ENCODE data around the gene CXCL17. TPM values are rescaled to one million over a fixed set of nuclear protein-coding genes. Genes with fewer than 3 reads are reported as not detected.

CXCL17 gene
- total and polyA plus RNA-seq, 2 experiments from 2014 or later = 0.39 TPM; not detected in 1

DNA sequence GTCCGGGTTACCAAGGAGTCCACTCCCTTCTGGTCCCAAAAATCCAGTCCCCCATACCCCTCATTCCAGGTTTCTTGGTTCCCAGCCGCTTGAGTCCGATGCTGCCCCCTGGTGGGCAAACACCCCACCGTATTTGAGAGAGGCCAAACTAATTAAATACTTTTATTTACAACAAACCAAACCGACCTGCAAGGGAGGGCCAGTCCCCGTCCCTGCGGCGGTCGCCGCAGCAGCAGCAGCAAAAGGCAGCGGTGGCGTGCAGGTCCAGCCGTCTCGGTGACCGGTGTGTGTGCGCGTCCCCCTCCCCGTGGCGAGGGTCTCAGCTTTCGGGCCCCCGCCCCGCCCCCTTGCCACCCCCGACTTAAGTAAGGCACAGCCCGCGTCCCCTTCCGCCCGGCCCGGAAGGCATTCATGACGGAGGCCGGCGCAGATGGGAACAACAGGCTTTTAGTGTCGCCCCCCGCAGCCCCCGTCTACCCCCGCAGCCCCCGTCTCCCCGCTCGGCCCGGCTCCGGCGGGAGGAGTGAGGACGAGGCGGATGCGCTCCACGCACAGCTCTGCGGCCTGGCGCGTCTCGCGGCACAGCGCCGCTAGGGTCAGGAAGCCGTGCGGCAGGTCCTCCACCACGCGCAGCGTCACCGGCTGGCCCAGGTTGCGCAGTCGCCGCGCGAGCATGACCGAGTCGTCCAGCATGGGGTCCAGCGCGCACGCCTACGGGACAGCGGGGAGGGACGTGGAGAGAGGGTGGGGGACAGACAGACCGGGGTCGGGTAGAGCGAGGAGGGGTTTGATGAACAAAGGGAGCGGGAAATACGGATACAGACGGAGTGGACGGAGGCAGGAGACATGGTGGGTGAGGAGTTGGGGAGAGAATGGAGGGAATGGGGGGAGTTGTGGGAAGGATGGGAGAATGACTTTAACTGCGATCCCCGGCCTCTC is 41.1 kb downstream of the CXCL17 start:
- Histone ChIP-seq H3F3A (replicated peaks; ENCODE audit: low read depth) (peaks cover 12% of the 10 kb centered on the region), H3K4me3 (peak overlapping the region; percentile 84), H3K36me3 (ENCODE audit: insufficient read depth) (no peaks in the 10 kb centered on the region), H2AFZ (peak overlapping the region; percentile 63), H3K79me2 (replicated peaks; ENCODE audit: insufficient read depth) (peaks cover 7% of the 10 kb centered on the region; the same call in 1 of the 2 replicates), H3K27ac (ENCODE audit: low read depth) (no peak overlapping the region), H4K20me1 (replicated peaks; ENCODE audit: insufficient read depth) (peaks cover 6% of the 10 kb centered on the region; the same call in 1 of the 2 replicates), H3K4me2 (peak overlapping the region; percentile 91), H3K9me2 (ENCODE audit: insufficient read depth) (no peaks in the 10 kb centered on the region), H3K27me3 (ENCODE audit: insufficient read depth) (peaks cover 16% of the 10 kb centered on the region; the same call in 1 of the 2 replicates), H3K4me1 (ENCODE audit: insufficient read depth) (peaks cover 11% of the 10 kb centered on the region; the same call in 1 of the 2 replicates)
- peaks cover 32% of the 10 kb centered on the region for H3K36me3 Mint-ChIP-seq (ENCODE audit: low read depth)
- peaks cover 56% of the 10 kb centered on the region for H3K27me3 Mint-ChIP-seq (ENCODE audit: insufficient read depth, low read depth, poor library complexity)
- TF ChIP-seq, protein P1, sequence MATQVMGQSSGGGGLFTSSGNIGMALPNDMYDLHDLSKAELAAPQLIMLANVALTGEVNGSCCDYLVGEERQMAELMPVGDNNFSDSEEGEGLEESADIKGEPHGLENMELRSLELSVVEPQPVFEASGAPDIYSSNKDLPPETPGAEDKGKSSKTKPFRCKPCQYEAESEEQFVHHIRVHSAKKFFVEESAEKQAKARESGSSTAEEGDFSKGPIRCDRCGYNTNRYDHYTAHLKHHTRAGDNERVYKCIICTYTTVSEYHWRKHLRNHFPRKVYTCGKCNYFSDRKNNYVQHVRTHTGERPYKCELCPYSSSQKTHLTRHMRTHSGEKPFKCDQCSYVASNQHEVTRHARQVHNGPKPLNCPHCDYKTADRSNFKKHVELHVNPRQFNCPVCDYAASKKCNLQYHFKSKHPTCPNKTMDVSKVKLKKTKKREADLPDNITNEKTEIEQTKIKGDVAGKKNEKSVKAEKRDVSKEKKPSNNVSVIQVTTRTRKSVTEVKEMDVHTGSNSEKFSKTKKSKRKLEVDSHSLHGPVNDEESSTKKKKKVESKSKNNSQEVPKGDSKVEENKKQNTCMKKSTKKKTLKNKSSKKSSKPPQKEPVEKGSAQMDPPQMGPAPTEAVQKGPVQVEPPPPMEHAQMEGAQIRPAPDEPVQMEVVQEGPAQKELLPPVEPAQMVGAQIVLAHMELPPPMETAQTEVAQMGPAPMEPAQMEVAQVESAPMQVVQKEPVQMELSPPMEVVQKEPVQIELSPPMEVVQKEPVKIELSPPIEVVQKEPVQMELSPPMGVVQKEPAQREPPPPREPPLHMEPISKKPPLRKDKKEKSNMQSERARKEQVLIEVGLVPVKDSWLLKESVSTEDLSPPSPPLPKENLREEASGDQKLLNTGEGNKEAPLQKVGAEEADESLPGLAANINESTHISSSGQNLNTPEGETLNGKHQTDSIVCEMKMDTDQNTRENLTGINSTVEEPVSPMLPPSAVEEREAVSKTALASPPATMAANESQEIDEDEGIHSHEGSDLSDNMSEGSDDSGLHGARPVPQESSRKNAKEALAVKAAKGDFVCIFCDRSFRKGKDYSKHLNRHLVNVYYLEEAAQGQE (IDR thresholded peaks at IDR 0.05; ENCODE audit: unreplicated experiment) = no peak
- TF ChIP-seq POLR2AphosphoS5 (IDR thresholded peaks at IDR 0.05; ENCODE audit: low read depth) (peak; percentile 79), NANOG (IDR thresholded peaks at IDR 0.05; ENCODE audit: borderline replicate concordance) (no peak), CREB1 (CRISPR knock-in tag; IDR thresholded peaks at IDR 0.05; ENCODE audit: low read depth) (peak; percentile 68), ZNF114 (CRISPR knock-in tag; IDR thresholded peaks at IDR 0.05) (no peak), EZH2 (IDR thresholded peaks at IDR 0.05; ENCODE audit: low read depth, unreplicated experiment) (no peak)
- TF ChIP-seq, protein P2, sequence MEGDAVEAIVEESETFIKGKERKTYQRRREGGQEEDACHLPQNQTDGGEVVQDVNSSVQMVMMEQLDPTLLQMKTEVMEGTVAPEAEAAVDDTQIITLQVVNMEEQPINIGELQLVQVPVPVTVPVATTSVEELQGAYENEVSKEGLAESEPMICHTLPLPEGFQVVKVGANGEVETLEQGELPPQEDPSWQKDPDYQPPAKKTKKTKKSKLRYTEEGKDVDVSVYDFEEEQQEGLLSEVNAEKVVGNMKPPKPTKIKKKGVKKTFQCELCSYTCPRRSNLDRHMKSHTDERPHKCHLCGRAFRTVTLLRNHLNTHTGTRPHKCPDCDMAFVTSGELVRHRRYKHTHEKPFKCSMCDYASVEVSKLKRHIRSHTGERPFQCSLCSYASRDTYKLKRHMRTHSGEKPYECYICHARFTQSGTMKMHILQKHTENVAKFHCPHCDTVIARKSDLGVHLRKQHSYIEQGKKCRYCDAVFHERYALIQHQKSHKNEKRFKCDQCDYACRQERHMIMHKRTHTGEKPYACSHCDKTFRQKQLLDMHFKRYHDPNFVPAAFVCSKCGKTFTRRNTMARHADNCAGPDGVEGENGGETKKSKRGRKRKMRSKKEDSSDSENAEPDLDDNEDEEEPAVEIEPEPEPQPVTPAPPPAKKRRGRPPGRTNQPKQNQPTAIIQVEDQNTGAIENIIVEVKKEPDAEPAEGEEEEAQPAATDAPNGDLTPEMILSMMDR (conservative IDR thresholded peaks at IDR 0.05; ENCODE audit: low read depth in 2 of 2) = peak; percentile 84 to 89
- ATAC-seq = peak; percentile 61
- H3K9me3 Mint-ChIP-seq = peaks cover 3% of the 10 kb centered on the region; the same call in 2 of the 3 replicates
- H3K4me3 Mint-ChIP-seq = peak overlapping the region; percentile 89
- peak overlapping the region; percentile 84 for H3K27ac Mint-ChIP-seq
- peak; percentile 96 for DNase-seq (ENCODE audit: low spot score)
- peaks cover 28% of the 10 kb centered on the region for H3K4me1 Mint-ChIP-seq

DNA sequence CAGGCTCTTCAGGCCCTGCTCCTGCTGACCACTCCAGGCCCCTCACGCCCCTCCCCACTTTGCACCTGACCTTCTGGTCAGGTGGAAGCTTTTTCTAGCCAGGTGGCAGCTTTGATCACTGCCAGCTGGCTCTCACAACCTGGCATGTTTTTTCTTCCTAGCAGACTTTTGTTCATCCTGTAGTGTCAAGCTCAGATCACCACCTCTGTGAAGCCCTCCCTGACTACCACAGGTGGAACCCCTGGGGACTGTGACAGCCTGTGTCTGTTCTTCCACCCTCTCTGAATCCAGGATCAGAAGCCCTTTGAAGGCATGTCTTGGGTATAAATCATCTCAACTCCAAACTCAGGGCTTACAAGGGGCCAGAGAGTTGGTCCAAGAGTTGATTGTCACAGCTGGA is 42.3 kb downstream of the CXCL17 start:
- Histone ChIP-seq H3K27me3 (ENCODE audit: insufficient read depth) (peaks cover 16% of the 10 kb centered on the region; the same call in 1 of the 2 replicates), H3K4me2 (peak overlapping the region; percentile 91), H3K27ac (ENCODE audit: low read depth) (0 out of 2 replicates have a peak overlapping the region, but pooled peaks have one; percentile 33), H2AFZ (no peak overlapping the region), H3K36me3 (ENCODE audit: insufficient read depth) (no peaks in the 10 kb centered on the region), H4K20me1 (replicated peaks; ENCODE audit: insufficient read depth) (peaks cover 6% of the 10 kb centered on the region; the same call in 1 of the 2 replicates), H3K4me1 (ENCODE audit: insufficient read depth) (peaks cover 17% of the 10 kb centered on the region), H3K79me2 (replicated peaks; ENCODE audit: insufficient read depth) (peaks cover 7% of the 10 kb centered on the region; the same call in 1 of the 2 replicates), H3F3A (replicated peaks; ENCODE audit: low read depth) (peaks cover 12% of the 10 kb centered on the region), H3K4me3 (no peak overlapping the region; the same call in 1 of the 2 replicates), H3K9me2 (ENCODE audit: insufficient read depth) (no peaks in the 10 kb centered on the region)
- H3K27me3 Mint-ChIP-seq (ENCODE audit: insufficient read depth, low read depth, poor library complexity) = peaks cover 45% of the 10 kb centered on the region
- ATAC-seq = no peak
- peaks cover 34% of the 10 kb centered on the region for H3K4me1 Mint-ChIP-seq
- no peak for DNase-seq (ENCODE audit: low spot score)
- H3K4me3 Mint-ChIP-seq = peak overlapping the region; percentile 31; the same call in 1 of the 3 replicates
- peaks cover 3% of the 10 kb centered on the region; the same call in 2 of the 3 replicates for H3K9me3 Mint-ChIP-seq
- H3K36me3 Mint-ChIP-seq (ENCODE audit: low read depth) = peaks cover 24% of the 10 kb centered on the region
- H3K27ac Mint-ChIP-seq = no peak overlapping the region
- TF ChIP-seq, protein P2 (conservative IDR thresholded peaks at IDR 0.05; ENCODE audit: low read depth in 2 of 2) = no peak
- TF ChIP-seq EZH2phosphoT487 (IDR thresholded peaks at IDR 0.05; ENCODE audit: unreplicated experiment) = no peak

Measured in GM23338 (cell line).